ENCODE measurements around the gene AFAP1.

- TF ChIP-seq ZNF274 (IDR thresholded peaks at IDR 0.05; ENCODE audit: borderline replicate concordance, extremely low read depth, low read length), result no peak
- TF ChIP-seq EP300 (IDR thresholded peaks at IDR 0.05; ENCODE audit: borderline replicate concordance in 1 of 2, low read depth in 2 of 2, low read length in 2 of 2), result no peak
- TF ChIP-seq CTCF (IDR thresholded peaks at IDR 0.05; ENCODE audit: control extremely low read depth in 1 of 3, insufficient read depth in 1 of 3, low read depth in 1 of 3, low read length in 3 of 3), result no peak
- no peak for TF ChIP-seq POLR2A (IDR thresholded peaks at IDR 0.05; ENCODE audit: control extremely low read depth in 1 of 2, low read depth in 2 of 2, low read length in 2 of 2)
- no peak for TF ChIP-seq RAD21 (IDR thresholded peaks at IDR 0.05 in 1 of 2, conservative IDR thresholded peaks at IDR 0.05 in 1 of 2; ENCODE audit: low read depth in 2 of 2, low read length in 2 of 2)
- no peak for TF ChIP-seq USF2 (IDR thresholded peaks at IDR 0.05; ENCODE audit: low read length)
- TF ChIP-seq BRCA1 (IDR thresholded peaks at IDR 0.05; ENCODE audit: low read depth, low read length), result no peak
- no peak for TF ChIP-seq MAFK (IDR thresholded peaks at IDR 0.05; ENCODE audit: low read depth, low read length)
- TF ChIP-seq POLR2AphosphoS5 (IDR thresholded peaks at IDR 0.05; ENCODE audit: low read depth, low read length), result no peak
- no peak for TF ChIP-seq ATF2 (IDR thresholded peaks at IDR 0.05; ENCODE audit: low read length)
- no peak for TF ChIP-seq RFX5 (IDR thresholded peaks at IDR 0.05; ENCODE audit: borderline replicate concordance, low read depth, low read length)
- TF ChIP-seq ATF3 (IDR thresholded peaks at IDR 0.05; ENCODE audit: insufficient read depth, low read depth, low read length), result no peak
- TF ChIP-seq EZH2 (IDR thresholded peaks at IDR 0.05; ENCODE audit: low read depth, low read length, severe bottlenecking), result no peak
- no peak for TF ChIP-seq MAX (IDR thresholded peaks at IDR 0.05)
Measured at GRCh38 chr4:7810783-7811535, 128.7 kb downstream of the AFAP1 start.

Measured in H1 (cell line).